ENCODE data around the gene MAGI2. TPM values are rescaled to one million over a fixed set of nuclear protein-coding genes. Genes with fewer than 3 reads are reported as not detected.
A peak's percentile ranks its signal among the peaks of the same experiment; 100 is the strongest.

MAGI2 gene
- total and polyA plus RNA-seq, 2 experiments from 2014 or later: 16.8 to 24.7 TPM

DNA sequence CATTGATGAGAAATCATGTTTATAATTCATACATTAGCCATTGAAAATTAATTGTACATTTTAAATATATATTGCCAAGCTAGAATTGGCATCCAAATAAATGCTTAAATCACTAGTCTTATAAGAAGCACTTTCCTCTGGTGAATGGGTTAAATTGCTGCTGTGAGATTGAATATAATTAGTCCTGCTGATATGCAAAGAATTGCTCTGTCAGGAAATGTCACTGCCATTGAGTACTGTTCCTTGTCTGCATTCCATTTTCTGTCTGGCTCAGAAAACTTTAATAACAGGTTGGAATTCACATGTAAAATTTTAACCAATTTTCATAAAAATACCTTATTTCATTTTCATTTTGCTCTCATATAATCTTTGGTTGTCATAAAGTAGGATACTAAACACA is 589.1 kb downstream of the MAGI2 start:
- H3K27ac ChIP-seq: peak overlapping the region; percentile 82
- H3K4me1 ChIP-seq (ENCODE audit: low read depth): peaks cover 32% of the 10 kb centered on the region
- TF ChIP-seq, protein P1, sequence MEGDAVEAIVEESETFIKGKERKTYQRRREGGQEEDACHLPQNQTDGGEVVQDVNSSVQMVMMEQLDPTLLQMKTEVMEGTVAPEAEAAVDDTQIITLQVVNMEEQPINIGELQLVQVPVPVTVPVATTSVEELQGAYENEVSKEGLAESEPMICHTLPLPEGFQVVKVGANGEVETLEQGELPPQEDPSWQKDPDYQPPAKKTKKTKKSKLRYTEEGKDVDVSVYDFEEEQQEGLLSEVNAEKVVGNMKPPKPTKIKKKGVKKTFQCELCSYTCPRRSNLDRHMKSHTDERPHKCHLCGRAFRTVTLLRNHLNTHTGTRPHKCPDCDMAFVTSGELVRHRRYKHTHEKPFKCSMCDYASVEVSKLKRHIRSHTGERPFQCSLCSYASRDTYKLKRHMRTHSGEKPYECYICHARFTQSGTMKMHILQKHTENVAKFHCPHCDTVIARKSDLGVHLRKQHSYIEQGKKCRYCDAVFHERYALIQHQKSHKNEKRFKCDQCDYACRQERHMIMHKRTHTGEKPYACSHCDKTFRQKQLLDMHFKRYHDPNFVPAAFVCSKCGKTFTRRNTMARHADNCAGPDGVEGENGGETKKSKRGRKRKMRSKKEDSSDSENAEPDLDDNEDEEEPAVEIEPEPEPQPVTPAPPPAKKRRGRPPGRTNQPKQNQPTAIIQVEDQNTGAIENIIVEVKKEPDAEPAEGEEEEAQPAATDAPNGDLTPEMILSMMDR (IDR thresholded peaks at IDR 0.05; ENCODE audit: low read depth, low read length): no peak
- no peak overlapping the region for H3K4me3 ChIP-seq
- no peaks in the 10 kb centered on the region for H3K9me3 ChIP-seq (ENCODE audit: low read depth)
- H3K36me3 ChIP-seq: no peaks in the 10 kb centered on the region
- peak in 1 of 2 donors; percentile 33 for DNase-seq (ENCODE audit: low read depth in 1 of 2, low spot score in 1 of 2)
- no peaks in the 10 kb centered on the region for H3K27me3 ChIP-seq

DNA sequence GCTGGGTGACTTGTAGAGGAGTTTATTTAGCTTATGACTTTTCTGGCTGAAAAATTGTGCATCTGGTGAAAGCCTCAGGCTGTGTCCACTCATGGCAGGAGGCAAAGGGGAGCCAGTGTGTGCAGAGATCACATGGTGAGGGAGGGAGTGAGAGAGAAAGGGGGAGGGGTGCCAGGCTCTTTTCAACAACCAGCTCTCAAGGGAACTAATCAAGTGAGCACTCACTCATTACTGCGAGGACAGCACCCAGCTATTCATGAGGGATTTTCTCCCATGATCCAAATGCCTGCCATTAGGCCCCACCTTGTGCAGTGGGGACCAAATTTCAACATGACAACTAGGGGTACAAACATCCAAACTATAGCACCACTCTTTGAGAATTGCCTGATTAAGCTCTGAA is 590.2 kb downstream of the MAGI2 start:
- H3K9me3 ChIP-seq (ENCODE audit: low read depth): no peaks in the 10 kb centered on the region
- TF ChIP-seq, protein P1 (IDR thresholded peaks at IDR 0.05; ENCODE audit: low read depth, low read length): no peak
- H3K27ac ChIP-seq: peak overlapping the region; percentile 82
- no peak overlapping the region for H3K4me3 ChIP-seq
- H3K4me1 ChIP-seq (ENCODE audit: low read depth): peaks cover 32% of the 10 kb centered on the region
- no peaks in the 10 kb centered on the region for H3K36me3 ChIP-seq
- DNase-seq (ENCODE audit: low read depth in 1 of 2, low spot score in 1 of 2): peak in 1 of 2 donors; percentile 76
- H3K27me3 ChIP-seq: no peaks in the 10 kb centered on the region

DNA sequence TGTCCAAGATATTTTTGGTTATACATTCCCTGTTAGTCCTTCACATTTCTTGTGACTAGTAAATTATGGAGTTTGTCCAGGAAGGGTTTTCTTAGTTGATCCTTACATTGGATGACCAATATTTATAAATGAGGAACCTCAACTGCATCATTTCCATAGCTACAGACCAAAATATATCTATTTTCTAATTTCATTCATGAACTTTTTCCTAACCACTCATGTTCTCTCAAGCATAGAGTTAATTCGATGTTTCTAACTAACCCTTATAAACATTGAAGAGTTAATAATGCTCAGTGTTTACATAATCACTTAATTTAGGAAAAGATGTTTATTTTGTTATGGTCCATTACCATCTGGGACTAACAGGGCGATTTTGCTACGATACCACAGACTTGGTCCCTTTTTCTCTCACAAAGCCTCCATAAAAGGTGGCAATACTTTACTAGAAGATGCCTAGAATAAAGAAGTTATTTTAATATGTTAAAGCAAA is 591.0 kb downstream of the MAGI2 start:
- no peak overlapping the region for H3K4me3 ChIP-seq
- peak overlapping the region; percentile 82 for H3K27ac ChIP-seq
- TF ChIP-seq, protein P1 (IDR thresholded peaks at IDR 0.05; ENCODE audit: low read depth, low read length): no peak
- no peaks in the 10 kb centered on the region for H3K36me3 ChIP-seq
- no peaks in the 10 kb centered on the region for H3K27me3 ChIP-seq
- no peak for DNase-seq (ENCODE audit: low read depth in 1 of 2, low spot score in 1 of 2)
- H3K4me1 ChIP-seq (ENCODE audit: low read depth): peaks cover 32% of the 10 kb centered on the region
- H3K9me3 ChIP-seq (ENCODE audit: low read depth): no peaks in the 10 kb centered on the region

DNA sequence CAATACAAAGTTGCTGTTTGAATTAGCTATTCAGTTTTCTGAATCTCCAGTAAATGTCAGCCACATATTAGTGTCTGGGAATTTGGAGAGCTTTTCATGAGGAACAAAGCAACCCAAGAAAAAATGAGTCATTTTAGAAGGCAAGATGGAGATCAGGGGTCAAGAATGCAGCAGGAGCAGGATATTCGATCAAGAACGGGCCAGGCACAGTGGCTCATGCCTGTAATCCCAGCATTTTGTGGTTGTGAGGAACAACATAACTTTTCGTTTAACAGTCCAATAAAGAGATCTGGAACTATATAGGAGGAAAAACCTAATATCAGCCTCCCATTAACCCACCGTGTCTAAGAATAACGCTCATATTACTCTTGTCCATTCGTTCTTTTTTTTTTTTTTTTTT is 600.5 kb downstream of the MAGI2 start:
- Histone ChIP-seq H3K4me3 (no peak overlapping the region), H3K27me3 (no peaks in the 10 kb centered on the region), H3K27ac (no peak overlapping the region), H3K4me1 (ENCODE audit: low read depth) (peaks cover 8% of the 10 kb centered on the region), H3K36me3 (no peaks in the 10 kb centered on the region), H3K9me3 (ENCODE audit: low read depth) (no peaks in the 10 kb centered on the region)
- no peak for DNase-seq (ENCODE audit: low read depth in 1 of 2, low spot score in 1 of 2)
- TF ChIP-seq, protein P1 (IDR thresholded peaks at IDR 0.05; ENCODE audit: low read depth, low read length): no peak

DNA sequence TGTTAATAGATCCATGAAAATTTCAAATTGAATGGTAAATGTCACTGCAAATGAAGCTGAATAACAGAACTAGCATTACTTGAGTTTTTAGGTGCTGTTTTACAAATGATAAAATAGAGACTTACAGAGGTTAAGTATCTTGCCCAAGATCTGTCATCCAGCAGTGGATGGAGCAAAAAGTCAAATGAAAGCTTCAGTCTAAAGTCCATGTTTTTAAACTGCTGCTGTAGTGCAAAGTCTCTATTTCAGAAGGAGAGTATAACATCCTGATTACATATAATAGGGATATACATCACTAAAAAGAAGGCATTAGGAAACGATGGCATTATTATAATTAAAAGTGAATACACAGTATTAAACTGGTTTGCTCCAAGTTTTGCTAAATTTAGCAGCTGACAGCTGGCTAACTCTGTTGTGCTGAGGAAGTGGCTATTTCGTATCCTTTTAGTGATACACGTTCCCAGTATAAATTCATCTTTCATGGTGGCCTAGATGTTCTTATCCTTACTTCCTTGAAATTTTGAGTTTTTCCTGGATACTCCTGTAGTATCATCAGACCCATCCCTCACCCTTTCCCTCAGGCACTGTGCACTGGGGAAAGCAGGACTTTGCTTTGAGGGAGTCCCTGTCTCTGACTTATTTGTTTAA is 603.2 kb downstream of the MAGI2 start:
- no peaks in the 10 kb centered on the region for H3K36me3 ChIP-seq
- no peaks in the 10 kb centered on the region for H3K9me3 ChIP-seq (ENCODE audit: low read depth)
- peaks cover 8% of the 10 kb centered on the region for H3K4me1 ChIP-seq (ENCODE audit: low read depth)
- no peaks in the 10 kb centered on the region for H3K27me3 ChIP-seq
- H3K27ac ChIP-seq: no peak overlapping the region
- TF ChIP-seq, protein P1 (IDR thresholded peaks at IDR 0.05; ENCODE audit: low read depth, low read length): no peak
- H3K4me3 ChIP-seq: no peak overlapping the region
- DNase-seq (ENCODE audit: low read depth in 1 of 2, low spot score in 1 of 2): no peak

All from cardiac muscle cell (in vitro differentiated cells and primary cell).